ENCODE results near the gene RAPGEF4.

Gene RAPGEF4

DNA sequence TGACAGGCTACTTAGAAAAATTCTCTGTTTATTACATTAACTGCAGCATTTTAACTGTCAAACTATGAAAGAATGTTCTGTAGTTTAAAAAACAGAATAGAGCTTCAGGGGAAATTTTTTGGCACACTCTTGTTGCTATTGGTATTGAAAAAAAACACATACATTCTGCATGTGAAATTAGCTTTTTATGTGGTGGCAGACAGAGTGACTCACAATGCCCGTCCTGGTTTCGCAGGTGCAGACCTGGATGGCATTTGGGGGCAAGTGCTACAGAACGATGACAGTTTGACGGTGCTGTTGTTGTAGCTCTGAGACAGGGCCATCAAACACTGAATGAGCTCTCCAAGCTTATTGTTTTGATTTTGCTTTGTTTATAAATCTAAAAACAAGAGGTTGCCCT is 235.0 kb downstream of the RAPGEF4 start:
- no peak for DNase-seq (ENCODE audit: low spot score)

DNA sequence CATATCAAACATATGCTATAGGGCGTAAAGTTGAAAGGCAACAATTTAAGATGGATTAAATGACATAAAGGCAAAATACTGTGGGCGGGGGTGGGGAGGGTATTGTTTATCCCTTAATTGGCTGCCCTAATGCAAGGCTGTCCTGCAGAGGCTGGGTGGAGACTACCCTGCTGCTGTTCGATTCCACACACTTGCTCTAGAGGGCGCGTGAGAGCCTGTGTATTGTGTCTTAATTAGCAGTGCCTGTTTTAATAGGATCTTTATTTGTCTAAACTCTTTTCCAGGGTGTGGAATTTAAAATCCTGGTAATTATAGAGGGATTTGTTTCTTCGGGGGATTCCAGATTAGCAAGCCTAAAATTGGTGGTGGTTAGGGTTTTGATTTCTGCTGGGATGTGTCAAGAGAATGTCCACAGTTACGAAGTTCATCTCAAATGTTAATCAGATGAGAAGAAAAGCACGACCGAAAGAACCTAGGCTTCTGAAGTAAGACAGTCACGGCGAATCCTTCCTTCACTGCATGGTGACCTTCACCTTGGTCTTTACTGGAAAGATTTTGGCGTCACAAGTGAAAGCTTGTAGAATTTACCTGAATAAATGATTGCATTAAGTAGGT is 236.5 kb downstream of the RAPGEF4 start:
- peak; percentile 61 for DNase-seq (ENCODE audit: low spot score)

DNA sequence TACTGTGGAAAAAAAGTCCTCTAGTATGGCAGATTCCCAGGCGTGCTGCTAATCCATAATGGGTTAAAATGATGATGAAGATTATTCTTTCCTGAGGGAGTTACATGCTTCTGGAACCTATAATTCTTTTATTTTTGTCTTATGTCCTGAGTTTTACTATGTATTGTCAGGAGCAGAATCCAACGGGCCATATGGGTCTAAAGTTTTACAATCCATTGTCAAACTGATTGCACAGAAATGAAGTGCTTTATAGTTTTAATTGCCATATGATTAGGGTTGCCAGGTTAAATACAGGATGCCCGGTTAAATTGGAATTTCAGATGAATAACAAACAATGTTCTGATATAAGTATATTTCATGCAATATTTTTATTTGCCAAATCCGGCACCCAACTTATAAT is 239.1 kb downstream of the RAPGEF4 start:
- no peak for DNase-seq (ENCODE audit: low spot score)

- no peak for DNase-seq (ENCODE audit: low spot score)
These were observed 240.5 kb downstream of the RAPGEF4 start for GRCh38 chr2:172976116-172976515.

- no peak for DNase-seq (ENCODE audit: low spot score)
These were observed 241.2 kb downstream of the RAPGEF4 start for GRCh38 chr2:172976816-172977215.

- no peak for DNase-seq (ENCODE audit: low spot score)
These were observed 241.8 kb downstream of the RAPGEF4 start for GRCh38 chr2:172977270-172978062.

DNA sequence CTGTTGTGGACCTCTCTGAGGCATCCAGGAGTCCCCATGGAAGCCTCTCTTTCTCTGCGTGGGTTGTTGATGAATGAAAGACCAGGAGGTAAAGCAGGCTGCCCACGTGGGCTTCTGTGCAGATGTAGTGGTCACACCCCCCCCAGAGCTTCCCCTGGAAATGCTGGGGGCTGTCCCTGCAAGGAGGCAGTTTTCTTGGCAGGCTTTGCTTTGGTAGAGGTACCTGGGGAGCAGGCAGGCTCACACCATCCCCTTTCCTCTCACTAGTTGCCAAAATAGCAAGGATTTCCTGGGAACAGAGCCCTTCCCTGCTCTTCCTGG is 242.4 kb downstream of the RAPGEF4 start:
- DNase-seq (ENCODE audit: low spot score): no peak

GRCh38 chr2:172985139-172985892 is 249.7 kb downstream of the RAPGEF4 start:
- peak; percentile 38 for DNase-seq (ENCODE audit: low spot score)

DNA sequence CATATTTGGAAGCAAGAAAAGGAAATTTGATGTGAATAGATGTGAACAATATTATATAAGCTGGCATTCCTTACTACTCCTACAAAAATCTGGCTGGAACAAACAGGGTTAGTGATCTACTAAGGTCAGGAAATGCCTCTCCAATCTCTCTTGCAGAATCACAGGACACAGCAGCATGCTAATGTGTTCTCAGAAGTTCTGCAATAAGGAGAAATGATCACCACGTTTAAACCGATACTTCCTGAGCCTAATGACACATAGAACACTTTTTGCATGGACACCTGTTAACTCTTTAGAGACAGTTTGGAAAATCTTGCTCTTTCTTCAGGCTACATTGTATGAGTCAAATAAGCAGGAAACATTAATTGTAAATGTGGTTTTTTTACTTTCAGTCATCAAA is 250.4 kb downstream of the RAPGEF4 start:
- DNase-seq (ENCODE audit: low spot score): no peak

- no peak for DNase-seq (ENCODE audit: low spot score)
These were observed 253.1 kb downstream of the RAPGEF4 start for GRCh38 chr2:172988728-172989127.

DNA sequence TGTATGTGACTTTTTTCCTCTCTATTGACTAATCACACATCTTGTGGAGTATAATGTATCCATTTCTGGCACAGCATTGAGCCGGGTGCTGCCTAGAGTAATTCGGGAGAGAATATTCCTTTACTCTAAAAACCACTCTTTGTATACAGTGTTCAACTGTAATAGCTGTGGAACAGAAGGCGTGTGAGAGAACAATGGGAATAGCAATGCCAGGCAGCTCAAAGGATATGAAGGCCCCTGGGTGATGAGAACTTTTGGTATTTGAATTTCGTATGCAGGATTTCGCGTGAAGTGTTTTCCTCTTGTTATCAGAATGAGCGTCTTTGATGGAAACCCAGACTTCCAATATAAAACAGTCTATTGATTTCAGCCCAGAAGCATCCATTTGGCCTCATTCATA is 255.4 kb downstream of the RAPGEF4 start:
- no peak for DNase-seq (ENCODE audit: low spot score)

DNA sequence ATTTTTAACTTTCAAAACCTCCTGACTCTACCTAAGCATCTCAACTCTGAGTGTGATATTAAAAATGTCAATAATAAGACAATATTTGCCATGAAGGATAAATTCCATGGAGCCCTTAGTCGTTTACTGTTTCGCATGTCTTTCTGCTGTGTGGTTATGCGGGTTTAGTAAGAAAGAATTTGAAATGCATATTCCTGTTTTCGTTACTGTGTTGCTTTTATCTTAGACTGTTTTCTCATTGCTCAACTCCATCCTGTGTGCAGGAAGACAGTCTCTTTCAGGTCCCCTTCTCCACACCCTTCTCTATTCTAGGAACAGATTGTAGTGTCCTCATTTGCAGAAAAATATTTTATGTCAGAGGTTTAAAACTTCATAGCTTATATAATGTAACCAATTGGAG is 257.5 kb downstream of the RAPGEF4 start:
- no peak for DNase-seq (ENCODE audit: low spot score)

GRCh38 chr2:172993931-172994717 is 258.5 kb downstream of the RAPGEF4 start:
- no peak for DNase-seq (ENCODE audit: low spot score)

DNA sequence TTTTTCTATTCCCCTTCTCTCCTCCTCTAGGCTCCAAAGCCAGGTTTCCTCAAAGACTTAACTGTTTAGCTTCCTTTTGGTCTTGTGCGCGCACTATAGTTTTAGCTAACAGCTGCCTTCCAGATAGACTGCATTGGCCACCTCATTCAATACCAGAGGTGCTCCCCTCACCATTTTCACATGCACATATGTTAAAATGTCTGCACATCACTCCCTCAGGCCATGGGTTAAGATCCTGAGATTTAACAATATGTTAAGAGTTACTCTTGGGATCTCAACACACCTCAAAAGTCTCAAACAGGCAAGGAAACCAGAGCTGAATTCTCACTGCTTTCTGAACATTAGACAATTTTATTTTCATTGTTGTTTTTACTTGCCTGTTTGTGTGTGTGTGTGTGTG is 259.2 kb downstream of the RAPGEF4 start:
- DNase-seq (ENCODE audit: low spot score): no peak

- DNase-seq (ENCODE audit: low spot score): peak; percentile 66
These were observed 259.9 kb downstream of the RAPGEF4 start for GRCh38 chr2:172995323-172996244.

GRCh38 chr2:172996387-172996961 is 260.8 kb downstream of the RAPGEF4 start:
- DNase-seq (ENCODE audit: low spot score): no peak

DNA sequence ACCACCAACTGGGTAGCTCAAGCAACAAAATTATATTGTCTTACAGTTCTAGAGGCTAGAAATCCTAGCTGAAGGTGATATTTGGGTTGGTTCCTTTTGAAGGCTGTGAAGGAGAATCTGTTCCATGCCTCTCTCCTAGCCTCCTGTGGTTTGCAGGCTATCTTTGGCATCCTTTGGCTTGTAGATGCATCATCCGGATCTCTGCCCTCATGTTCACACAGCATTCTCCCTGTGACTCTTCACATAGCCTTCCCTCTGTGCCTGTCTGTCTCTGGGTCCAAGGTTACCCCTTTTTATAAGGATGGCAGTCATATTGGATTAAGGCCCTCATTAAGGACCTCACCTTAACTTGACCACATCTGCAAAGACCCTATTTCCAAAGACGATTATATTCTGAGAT is 261.4 kb downstream of the RAPGEF4 start:
- no peak for DNase-seq (ENCODE audit: low spot score)

- no peak for DNase-seq (ENCODE audit: low spot score)
These were observed 263.1 kb downstream of the RAPGEF4 start for GRCh38 chr2:172998547-172999272.

DNA sequence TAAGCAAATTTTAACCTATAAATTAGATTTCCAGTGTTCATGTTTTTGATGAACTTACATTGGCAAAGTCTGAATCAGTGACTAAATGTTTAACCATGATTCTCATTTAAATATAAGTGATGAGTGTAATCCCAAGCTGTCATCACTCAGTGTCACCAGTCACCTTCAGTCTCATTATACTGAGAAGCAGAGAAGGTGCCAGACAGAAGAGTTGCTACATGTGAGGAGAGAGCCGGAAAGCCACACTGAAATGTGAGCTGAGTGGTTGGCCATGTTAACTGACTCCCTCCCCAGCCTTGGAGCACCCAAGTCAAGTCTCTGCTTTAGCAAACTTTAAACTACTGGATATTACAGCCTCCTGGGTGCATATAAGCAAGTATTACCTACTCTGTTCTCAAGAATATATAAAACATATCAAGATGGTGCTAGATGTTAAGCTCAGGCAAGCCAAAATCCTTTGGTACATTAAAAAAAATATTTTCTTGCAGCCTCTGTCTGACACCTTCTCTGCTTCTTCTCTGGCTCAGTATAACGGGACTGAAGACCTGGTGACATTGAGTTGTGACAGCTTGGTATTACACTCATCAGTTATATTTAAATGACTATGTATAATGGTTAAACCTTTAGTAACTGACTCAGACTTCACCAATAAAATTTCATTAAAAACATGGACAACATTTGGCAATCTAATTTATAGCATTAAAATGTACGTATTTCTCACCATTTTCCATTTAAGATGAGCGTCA is 264.2 kb downstream of the RAPGEF4 start:
- no peak for DNase-seq (ENCODE audit: low spot score)
